ENCODE measurements around the gene GABRR1. TPM values are rescaled to one million over a fixed set of nuclear protein-coding genes. Genes with fewer than 3 reads are reported as not detected.

Gene GABRR1
- total RNA-seq, 1 experiment from 2014 or later = not detected

GRCh38 chr6:89250239-89250638, 33.1 kb upstream of the GABRR1 start:
- intact Hi-C loops (cut with micrococcal nuclease) = no loop called here
- DNase-seq (ENCODE audit: low read depth, low spot score) (no peak), ATAC-seq (no peak)
- Histone ChIP-seq H3K9me2 (ENCODE audit: insufficient read depth) (no peaks in the 10 kb centered on the region; the same call in 1 of the 2 replicates), H3K9ac (ENCODE audit: low read length) (no peak overlapping the region), H3K27me3 (ENCODE audit: insufficient read depth, low read length) (no peaks in the 10 kb centered on the region), H4K20me1 (ENCODE audit: insufficient read depth) (no peaks in the 10 kb centered on the region), H3K4me1 (ENCODE audit: control insufficient read depth in 1 of 2, insufficient read depth in 2 of 2, low read length in 2 of 2) (no peaks in the 10 kb centered on the region), H2AFZ (ENCODE audit: low read depth, low read length, poor library complexity, severe bottlenecking) (no peak overlapping the region), H3K27ac (ENCODE audit: low read depth, low read length) (no peak overlapping the region), H3K4me3 (replicated peaks in 1 of 2; ENCODE audit: low read depth in 1 of 2, low read length in 2 of 2) (no peak overlapping the region), H3K36me3 (ENCODE audit: control insufficient read depth in 1 of 2, insufficient read depth in 2 of 2, low read length in 2 of 2) (no peaks in the 10 kb centered on the region), H3K9me3 (ENCODE audit: control insufficient read depth in 1 of 2, insufficient read depth in 1 of 2, low read depth in 1 of 2, low read length in 2 of 2) (no peaks in the 10 kb centered on the region), H3K79me2 (ENCODE audit: insufficient read depth, low read length) (no peaks in the 10 kb centered on the region), H3K4me2 (ENCODE audit: low read length) (no peak overlapping the region)
- ChIA-PET POLR2A (no interaction called here), CTCF (no interaction called here), RAD21 (ENCODE audit: low non-redundant PET in 1 of 2, low total read pairs in 2 of 2, uncharacterized antibody in 2 of 2, unreplicated experiment in 2 of 2) (no interaction called here)
- TF ChIP-seq POLR2AphosphoS5 (IDR thresholded peaks at IDR 0.05; ENCODE audit: low read depth, low read length) (no peak), TCF7L2 (IDR thresholded peaks at IDR 0.05; ENCODE audit: borderline replicate concordance, extremely low read depth, insufficient read depth, insufficient read length) (no peak), ZBTB33 (IDR thresholded peaks at IDR 0.05; ENCODE audit: extremely low read depth, insufficient replicate concordance, low read length) (no peak)
- BruUV-seq (replicated peaks) = no TSS peak

GRCh38 chr6:89244241-89244985, 27.3 kb upstream of the GABRR1 start:
- intact Hi-C loops (cut with micrococcal nuclease) = no loop called here
- RAD21 ChIA-PET (ENCODE audit: low non-redundant PET in 1 of 2, low total read pairs in 2 of 2, uncharacterized antibody in 2 of 2, unreplicated experiment in 2 of 2) = no interaction called here
- POLR2A ChIA-PET = no interaction called here
- no peak for TF ChIP-seq POLR2A (IDR thresholded peaks at IDR 0.05; ENCODE audit: borderline replicate concordance, extremely low read depth, insufficient read depth, insufficient read length)
- TF ChIP-seq ZNF274 (IDR thresholded peaks at IDR 0.05; ENCODE audit: low read depth, low read length) = no peak
- TF ChIP-seq JUND (IDR thresholded peaks at IDR 0.05) = no peak
- TF ChIP-seq RAD21 (IDR thresholded peaks at IDR 0.05; ENCODE audit: low read depth) = no peak
- TF ChIP-seq SRF (IDR thresholded peaks at IDR 0.05; ENCODE audit: low read depth) = no peak
- no peak for TF ChIP-seq POLR2AphosphoS5 (IDR thresholded peaks at IDR 0.05; ENCODE audit: low read depth, low read length)
- no peak for TF ChIP-seq EGR1 (IDR thresholded peaks at IDR 0.05; ENCODE audit: low read depth)
- TF ChIP-seq CBX3 (IDR thresholded peaks at IDR 0.05; ENCODE audit: low read depth) = no peak
- no peak for TF ChIP-seq MAX (IDR thresholded peaks at IDR 0.05)
- TF ChIP-seq ATF3 (IDR thresholded peaks at IDR 0.05) = no peak
- no peak for TF ChIP-seq SP1 (IDR thresholded peaks at IDR 0.05; ENCODE audit: low read depth)
- no peak for TF ChIP-seq EZH2 (IDR thresholded peaks at IDR 0.05)
- TF ChIP-seq YY1 (IDR thresholded peaks at IDR 0.05; ENCODE audit: extremely low read depth, insufficient replicate concordance, low read depth, low read length) = no peak
- no peak for TF ChIP-seq FOSL1 (IDR thresholded peaks at IDR 0.05; ENCODE audit: low read depth)
- TF ChIP-seq ELF1 (IDR thresholded peaks at IDR 0.05; ENCODE audit: borderline replicate concordance, low read depth) = no peak

More at GRCh38 chr6:89244241-89244985, 27.3 kb upstream of the GABRR1 start:
- Histone ChIP-seq H3K4me3 (replicated peaks in 1 of 2; ENCODE audit: low read depth in 1 of 2, low read length in 2 of 2) (no peak overlapping the region), H3K79me2 (ENCODE audit: insufficient read depth, low read length) (no peaks in the 10 kb centered on the region), H4K20me1 (ENCODE audit: insufficient read depth) (no peaks in the 10 kb centered on the region), H3K9me2 (ENCODE audit: insufficient read depth) (no peaks in the 10 kb centered on the region; the same call in 1 of the 2 replicates), H3K4me1 (ENCODE audit: control insufficient read depth in 1 of 2, insufficient read depth in 2 of 2, low read length in 2 of 2) (no peaks in the 10 kb centered on the region), H3K36me3 (ENCODE audit: control insufficient read depth in 1 of 2, insufficient read depth in 2 of 2, low read length in 2 of 2) (no peaks in the 10 kb centered on the region), H3K27ac (ENCODE audit: low read depth, low read length) (no peak overlapping the region), H2AFZ (ENCODE audit: low read depth, low read length, poor library complexity, severe bottlenecking) (no peak overlapping the region), H3K4me2 (ENCODE audit: low read length) (no peak overlapping the region), H3K9me3 (ENCODE audit: control insufficient read depth in 1 of 2, insufficient read depth in 1 of 2, low read depth in 1 of 2, low read length in 2 of 2) (no peaks in the 10 kb centered on the region), H3K27me3 (ENCODE audit: insufficient read depth, low read length) (no peaks in the 10 kb centered on the region), H3K9ac (ENCODE audit: low read length) (no peak overlapping the region)
- CTCF ChIA-PET = interaction anchor here (0.9 to 3.3 kb wide), 3 partner anchors 122 to 261 kb away, joined by 3 to 20 read pairs (median 19); no protein-coding TSS in a partner anchor
- ATAC-seq (no peak), DNase-seq (ENCODE audit: low read depth, low spot score) (no peak)
- no TSS peak for BruUV-seq (replicated peaks)

Data from HCT116 (cell line).